MCF 10A (cell line): ENCODE results near the gene STOML1. TPM values are rescaled to one million over a fixed set of nuclear protein-coding genes. Genes with fewer than 3 reads are reported as not detected.
"Not testable (repeated sequence)": the region's sequence is repeated elsewhere in the genome, so short reads cannot be mapped to it uniquely, and the experiment has no call there.

ENCODE experiments used
- BruUV-seq: library from RNA; stranded (reverse); fragments of 400-500 nt; replicated peaks from 2 replicates; lab custom pipeline; 2021; lab: Mats Ljungman, UMichigan
- CTCF ChIA-PET: fragments of 300-600 bp; sonication (Branson Sonifier 250); formaldehyde crosslinking; extraction: SDS; loops from one replicate; lab custom pipeline; 2021; ENCODE audit warnings: antibody characterized with exemption, inconsistent platforms; lab: Yijun Ruan, JAX
- POLR2A ChIA-PET: fragments of 300-600, 350-650 bp; sonication (Branson Sonifier 250); formaldehyde crosslinking; extraction: SDS; loops from one replicate; lab custom pipeline; 2020; ENCODE audit warnings: antibody characterized with exemption, inconsistent platforms; lab: Yijun Ruan, JAX
- DNase-seq: peaks from one replicate; pipeline ENCODE4 v3.0.0-alpha.2; 2018; ENCODE audit not compliant: unreplicated experiment
- H3K27ac Mint-ChIP-seq: one replicate; pipeline ENCODE4 v1.8.0; 2022; ENCODE audit warnings: mild to moderate bottlenecking, low read depth, mixed read lengths; ENCODE audit not compliant: unreplicated experiment
- H3K27me3 Mint-ChIP-seq: one replicate; pipeline ENCODE4 v1.8.0; 2022; ENCODE audit warnings: mixed read lengths; ENCODE audit not compliant: insufficient read depth, unreplicated experiment
- H3K36me3 Mint-ChIP-seq: one replicate; pipeline ENCODE4 v1.8.0; 2022; ENCODE audit warnings: mild to moderate bottlenecking, moderate library complexity, mixed read lengths; ENCODE audit not compliant: insufficient read depth, unreplicated experiment
- H3K4me1 Mint-ChIP-seq: one replicate; pipeline ENCODE4 v1.8.0; 2022; ENCODE audit warnings: mixed read lengths; ENCODE audit not compliant: insufficient read depth, unreplicated experiment
- H3K4me3 Mint-ChIP-seq: one replicate; pipeline ENCODE4 v1.8.0; 2022; ENCODE audit warnings: mild to moderate bottlenecking, moderate library complexity, mixed read lengths; ENCODE audit not compliant: unreplicated experiment
- H3K9me3 Mint-ChIP-seq: one replicate; pipeline ENCODE4 v1.8.0; 2022; ENCODE audit warnings: mixed read lengths; ENCODE audit not compliant: unreplicated experiment
- intact Hi-C: fragments of 100-400 bp; cut with micrococcal nuclease; formaldehyde crosslinking; loops from 2 replicates; pipeline ENCODE4 v1.14.1; 2022
- total RNA-seq: library from RNA; stranded (reverse); gene quantifications from 2 replicates; pipeline ENCODE4 v1.2.3, GENCODE V29; 2022
- TF ChIP-seq, protein P1 (sequence below): fragments of 200-600 bp; IDR thresholded peaks from one replicate; pipeline ENCODE4 v1.8.0; 2022; ENCODE audit warnings: antibody characterized with exemption, mild to moderate bottlenecking; ENCODE audit not compliant: unreplicated experiment

Gene STOML1
- total RNA-seq, 1 experiment from 2014 or later = 17.6 TPM

DNA sequence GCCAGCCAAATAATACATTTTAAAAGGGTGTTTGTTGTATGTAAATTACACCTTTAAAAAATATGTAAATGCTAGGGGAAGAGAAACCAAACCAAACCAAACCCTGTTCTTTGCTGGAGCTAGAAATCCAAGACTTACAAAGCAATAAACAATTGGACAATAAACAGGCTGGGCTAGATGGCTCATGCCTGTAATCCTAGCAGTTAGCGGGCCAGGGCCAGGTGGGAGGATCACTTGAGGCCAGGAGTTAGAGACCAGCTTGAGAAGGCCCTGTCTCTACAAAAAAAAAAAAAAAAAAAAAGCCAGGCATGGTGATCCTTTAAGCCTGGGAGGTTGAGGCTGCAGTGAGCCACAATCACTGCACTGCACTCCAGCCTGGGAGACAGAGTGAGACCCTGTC lies 12.5 kb downstream of the STOML1 start:
- DNase-seq = no peak
- peaks cover 37% of the 10 kb centered on the region for H3K4me1 Mint-ChIP-seq
- peaks cover 4% of the 10 kb centered on the region for H3K36me3 Mint-ChIP-seq
- H3K4me3 Mint-ChIP-seq = no peak overlapping the region
- intact Hi-C loops = no loop called here
- H3K9me3 Mint-ChIP-seq = no peaks in the 10 kb centered on the region
- BruUV-seq = no TSS peak
- TF ChIP-seq, protein P1, sequence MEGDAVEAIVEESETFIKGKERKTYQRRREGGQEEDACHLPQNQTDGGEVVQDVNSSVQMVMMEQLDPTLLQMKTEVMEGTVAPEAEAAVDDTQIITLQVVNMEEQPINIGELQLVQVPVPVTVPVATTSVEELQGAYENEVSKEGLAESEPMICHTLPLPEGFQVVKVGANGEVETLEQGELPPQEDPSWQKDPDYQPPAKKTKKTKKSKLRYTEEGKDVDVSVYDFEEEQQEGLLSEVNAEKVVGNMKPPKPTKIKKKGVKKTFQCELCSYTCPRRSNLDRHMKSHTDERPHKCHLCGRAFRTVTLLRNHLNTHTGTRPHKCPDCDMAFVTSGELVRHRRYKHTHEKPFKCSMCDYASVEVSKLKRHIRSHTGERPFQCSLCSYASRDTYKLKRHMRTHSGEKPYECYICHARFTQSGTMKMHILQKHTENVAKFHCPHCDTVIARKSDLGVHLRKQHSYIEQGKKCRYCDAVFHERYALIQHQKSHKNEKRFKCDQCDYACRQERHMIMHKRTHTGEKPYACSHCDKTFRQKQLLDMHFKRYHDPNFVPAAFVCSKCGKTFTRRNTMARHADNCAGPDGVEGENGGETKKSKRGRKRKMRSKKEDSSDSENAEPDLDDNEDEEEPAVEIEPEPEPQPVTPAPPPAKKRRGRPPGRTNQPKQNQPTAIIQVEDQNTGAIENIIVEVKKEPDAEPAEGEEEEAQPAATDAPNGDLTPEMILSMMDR = no peak
- CTCF ChIA-PET = interaction anchor here (1.2 to 1.7 kb wide), 3 partner anchors 18 to 57 kb away, joined by 3 to 5 read pairs (median 4); no protein-coding TSS in a partner anchor
- H3K27me3 Mint-ChIP-seq = no peaks in the 10 kb centered on the region
- POLR2A ChIA-PET = interaction anchor here (0.8 to 1.4 kb wide), 3 partner anchors 12 to 16 kb away, joined by 3 to 5 read pairs (median 3); partner anchors contain the start of genes PML and STOML1
- peak overlapping the region; percentile 75 for H3K27ac Mint-ChIP-seq

DNA sequence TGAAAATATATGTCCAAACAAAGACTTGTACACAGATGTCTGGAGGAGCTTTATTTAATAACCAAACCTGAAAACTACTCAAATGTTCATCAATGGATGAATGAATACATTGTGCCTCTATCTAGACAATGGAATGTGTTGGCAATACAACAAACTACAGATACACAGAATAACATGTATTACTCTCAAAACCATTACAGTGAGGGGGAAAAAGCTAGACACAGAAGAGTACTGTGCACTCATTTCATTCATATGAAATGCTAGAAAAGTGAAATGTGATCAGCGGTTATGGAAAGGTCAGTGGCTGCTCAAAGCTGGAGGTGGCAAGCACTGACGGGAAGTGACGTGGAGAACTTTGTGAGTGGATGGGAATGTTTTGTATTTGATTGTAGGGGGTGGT lies 13.2 kb downstream of the STOML1 start:
- peaks cover 7% of the 10 kb centered on the region for H3K36me3 Mint-ChIP-seq
- ChIA-PET POLR2A (interaction anchor here (0.8 to 1.4 kb wide), 5 partner anchors 13 to 22 kb away, joined by 3 to 5 read pairs (median 3); partner anchors contain the start of genes PML and STOML1), CTCF (interaction anchor here (0.9 to 1.7 kb wide), 7 partner anchors 15 to 75 kb away, joined by 3 to 5 read pairs (median 3); no protein-coding TSS in a partner anchor)
- TF ChIP-seq, protein P1 = no peak
- no peak overlapping the region for H3K27ac Mint-ChIP-seq
- no peak for DNase-seq
- no peaks in the 10 kb centered on the region for H3K9me3 Mint-ChIP-seq
- H3K4me1 Mint-ChIP-seq = peaks cover 30% of the 10 kb centered on the region
- no peak overlapping the region for H3K4me3 Mint-ChIP-seq
- H3K27me3 Mint-ChIP-seq = no peaks in the 10 kb centered on the region
- intact Hi-C loops = no loop called here
- no TSS peak for BruUV-seq

DNA sequence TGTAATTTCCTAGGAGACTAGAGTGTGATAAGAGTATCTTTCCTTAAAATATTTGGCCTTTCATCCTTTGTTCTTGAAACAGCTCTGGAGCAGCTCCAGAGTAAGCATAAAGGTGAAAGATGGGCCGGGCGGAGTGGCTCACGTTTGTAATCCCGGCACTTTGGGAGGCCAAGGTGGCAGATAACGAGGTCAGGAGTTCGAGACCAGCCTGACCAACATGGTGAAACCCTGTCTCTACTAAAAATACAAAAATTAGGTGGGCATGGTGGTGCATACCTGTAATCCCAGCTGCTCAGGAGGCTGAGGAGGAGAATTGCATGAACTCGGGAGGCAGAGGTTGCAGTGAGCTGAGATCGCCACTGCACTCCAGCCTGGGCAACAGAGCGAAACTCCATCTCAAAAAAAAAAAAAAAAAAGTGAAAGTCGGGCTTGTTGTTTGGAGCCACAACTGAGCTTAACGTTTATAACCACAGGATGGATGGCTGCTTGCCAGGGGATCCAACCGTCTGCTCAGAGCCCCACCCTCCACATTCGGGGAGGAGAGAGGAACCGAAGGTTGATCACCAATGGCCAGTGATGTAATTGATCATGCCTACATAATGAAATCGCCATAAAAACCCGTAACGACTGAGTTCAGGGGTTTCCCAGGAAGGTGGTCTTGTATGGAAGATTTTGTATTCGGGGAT lies 16.5 kb downstream of the STOML1 start:
- H3K27ac Mint-ChIP-seq, intact Hi-C loops, H3K9me3 Mint-ChIP-seq, H3K36me3 Mint-ChIP-seq, DNase-seq, H3K4me3 Mint-ChIP-seq, BruUV-seq, H3K27me3 Mint-ChIP-seq: not testable (repeated sequence)
- CTCF ChIA-PET = interaction anchor here (0.6 to 8.4 kb wide), 10 partner anchors 11 to 367 kb away, joined by 3 to 102 read pairs (median 8); no protein-coding TSS in a partner anchor
- POLR2A ChIA-PET = interaction anchor here (0.8 to 3.0 kb wide), 2 partner anchors 7 to 61 kb away, joined by 3 to 21 read pairs; no protein-coding TSS in a partner anchor
- peaks cover 12% of the 10 kb centered on the region for H3K4me1 Mint-ChIP-seq

DNA sequence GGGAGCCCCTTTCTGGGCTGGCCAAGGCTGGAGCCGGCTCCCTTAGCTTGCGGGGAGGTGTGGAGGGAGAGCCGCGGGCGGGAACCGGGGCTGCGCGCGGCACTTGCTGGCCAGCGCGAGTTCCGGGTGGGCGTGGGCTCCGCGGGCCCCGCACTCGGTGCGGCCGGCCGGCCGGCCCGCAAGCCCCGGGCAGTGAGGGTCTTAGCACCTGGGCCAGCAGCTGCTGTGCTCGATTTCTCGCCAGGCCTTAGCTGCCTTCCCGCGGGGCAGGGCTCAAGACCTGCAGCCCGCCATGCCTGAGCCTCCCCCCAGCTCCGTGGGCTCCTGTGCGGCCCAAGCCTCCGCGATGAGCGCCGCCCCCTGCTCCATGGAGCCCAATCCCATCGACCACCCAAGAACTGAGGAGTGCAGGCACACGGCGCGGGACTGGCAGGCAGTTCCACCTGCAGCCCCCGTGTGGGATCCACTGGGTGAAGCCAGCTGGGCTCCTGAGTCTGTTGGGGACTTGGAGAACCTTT lies 18.4 kb downstream of the STOML1 start:
- DNase-seq, BruUV-seq, H3K27ac Mint-ChIP-seq, H3K27me3 Mint-ChIP-seq, H3K9me3 Mint-ChIP-seq, H3K36me3 Mint-ChIP-seq, H3K4me3 Mint-ChIP-seq: not testable (repeated sequence)
- intact Hi-C loops = loop anchor here (1.0 to 5.0 kb wide), 6 partner anchors 9 to 349 kb away; no protein-coding TSS in a partner anchor
- H3K4me1 Mint-ChIP-seq = peaks cover 12% of the 10 kb centered on the region
- CTCF ChIA-PET = interaction anchor here (0.7 to 8.4 kb wide), 32 partner anchors 8 to 350 kb away, joined by 3 to 102 read pairs (median 6); partner anchors contain the start of gene PML
- POLR2A ChIA-PET = interaction anchor here (1.0 to 3.0 kb wide), 3 partner anchors 9 to 24 kb away, joined by 3 to 21 read pairs (median 3); no protein-coding TSS in a partner anchor
